Neuronal stem cell (in vitro differentiated cells): ENCODE data around the gene SERPINA4.

ENCODE experiments used
- DNase-seq: peaks from one replicate; pipeline ENCODE4 v3.0.0-alpha.2; 2013; ENCODE audit warnings: low spot score
- H2AFZ ChIP-seq: one replicate; pipeline ENCODE4 v1.6.1; 2013; ENCODE audit warnings: mild to moderate bottlenecking, low read length, inconsistent platforms
- H2AK5ac ChIP-seq: 2 replicates; pipeline ENCODE4 v1.6.1; 2013; ENCODE audit warnings: low read depth, mild to moderate bottlenecking, inconsistent platforms, low read length, moderate library complexity, mixed read lengths
- H2BK120ac ChIP-seq: 2 replicates; pipeline ENCODE4 v1.6.1; 2013; ENCODE audit warnings: low read depth, mild to moderate bottlenecking, inconsistent platforms, low read length, moderate library complexity, mixed read lengths
- H2BK12ac ChIP-seq: one replicate; pipeline ENCODE4 v1.6.1; 2013; ENCODE audit warnings: low read length, inconsistent platforms
- H2BK15ac ChIP-seq: 2 replicates; pipeline ENCODE4 v1.6.1; 2013; ENCODE audit warnings: mild to moderate bottlenecking, low read length, inconsistent platforms, mixed read lengths
- H2BK5ac ChIP-seq: one replicate; pipeline ENCODE4 v1.6.1; 2013; ENCODE audit warnings: inconsistent platforms, mild to moderate bottlenecking, low read length, moderate library complexity
- H3K14ac ChIP-seq: one replicate; pipeline ENCODE4 v1.6.1; 2013; ENCODE audit warnings: low read length, inconsistent platforms
- H3K18ac ChIP-seq: 2 replicates; pipeline ENCODE4 v1.6.1; 2013; ENCODE audit warnings: low read length, inconsistent platforms
- H3K23ac ChIP-seq: 2 replicates; pipeline ENCODE4 v1.6.1; 2013; ENCODE audit warnings: low read depth, mild to moderate bottlenecking, mixed read lengths, low read length, inconsistent platforms; ENCODE audit not compliant: poor library complexity
- H3K27ac ChIP-seq: replicated peaks from 3 replicates; pipeline ENCODE4 v1.5.1; 2013; ENCODE audit warnings: low read length, inconsistent platforms
- H3K27me3 ChIP-seq, 3 experiments: 2 replicates each; pipeline ENCODE4 v1.6.1; 2013; ENCODE audit warnings: low read length in 3 of 3, mild to moderate bottlenecking in 2 of 3, inconsistent platforms in 1 of 3, low read depth in 1 of 3, mixed read lengths in 1 of 3, moderate library complexity in 1 of 3; ENCODE audit not compliant: control insufficient read depth in 3 of 3, insufficient read depth in 3 of 3
- H3K36me3 ChIP-seq, 2 donors: replicated peaks in 1 of 2; 2 replicates each; pipeline ENCODE4 v1.6.1; 2013; ENCODE audit warnings: low read length in 2 of 2; ENCODE audit not compliant: control insufficient read depth in 2 of 2, insufficient read depth in 2 of 2
- H3K4ac ChIP-seq: 2 replicates; pipeline ENCODE4 v1.6.1; 2013; ENCODE audit warnings: inconsistent platforms, mild to moderate bottlenecking, low read length, moderate library complexity
- H3K4me1 ChIP-seq, 2 donors: 1 replicate in 1 of 2; 2 replicates in 1 of 2; pipeline ENCODE4 v1.6.1; 2013; ENCODE audit warnings: low read length in 2 of 2, low read depth in 1 of 2; ENCODE audit not compliant: control insufficient read depth in 2 of 2, insufficient read depth in 1 of 2
- H3K4me2 ChIP-seq: one replicate; pipeline ENCODE4 v1.6.1; 2013; ENCODE audit warnings: mild to moderate bottlenecking, low read length, inconsistent platforms; ENCODE audit not compliant: insufficient read depth, poor library complexity, severe bottlenecking
- H3K4me3 ChIP-seq, 2 donors: 2 replicates each; pipeline ENCODE4 v1.5.1; 2013; ENCODE audit warnings: low read length in 2 of 2, mild to moderate bottlenecking in 2 of 2, inconsistent platforms in 1 of 2, moderate library complexity in 1 of 2
- H3K79me1 ChIP-seq: one replicate; pipeline ENCODE4 v1.6.1; 2013; ENCODE audit warnings: low read depth, mild to moderate bottlenecking, inconsistent platforms, low read length, moderate library complexity
- H3K9ac ChIP-seq: one replicate; pipeline ENCODE4 v1.6.1; 2013; ENCODE audit warnings: mild to moderate bottlenecking, low read depth, low read length, inconsistent platforms; ENCODE audit not compliant: poor library complexity
- H3K9me3 ChIP-seq, 2 donors: replicated peaks in 1 of 2; 2 replicates each; pipeline versions ENCODE3 to v1.6.1; 2013; ENCODE audit warnings: low read length in 2 of 2, mild to moderate bottlenecking in 2 of 2, inconsistent platforms in 1 of 2, low read depth in 1 of 2, mixed read lengths in 1 of 2, moderate library complexity in 1 of 2; ENCODE audit not compliant: control insufficient read depth in 2 of 2, insufficient read depth in 1 of 2
- H4K8ac ChIP-seq: one replicate; pipeline ENCODE4 v1.6.1; 2013; ENCODE audit warnings: low read depth, mild to moderate bottlenecking, inconsistent platforms, low read length, moderate library complexity
- H4K91ac ChIP-seq: one replicate; pipeline ENCODE4 v1.6.1; 2013; ENCODE audit warnings: low read length, low read depth, mild to moderate bottlenecking, inconsistent platforms; ENCODE audit not compliant: poor library complexity
- WGBS, 2 donors: extraction: QIAGEN DNeasy Blood & Tissue Kit; methylation state at CpG; one replicate each; pipeline ENCODE4 v1.1.7; 2013; ENCODE audit warnings: missing lambda C conversion rate in 2 of 2, mixed read lengths in 1 of 2; ENCODE audit not compliant: insufficient read length in 2 of 2, insufficient replicate concordance in 1 of 2; ENCODE audit errors: extremely low coverage in 2 of 2; 5-methylcytosine and 5-hydroxymethylcytosine counted together

Gene SERPINA4

GRCh38 chr14:94547151-94547680, 14.0 kb upstream of the SERPINA4 start:
- WGBS, 2 donors, result no CpG with 5 or more reads among the region's 8 CpGs
- H3K18ac ChIP-seq, result no peak overlapping the region
- no peak overlapping the region for H2BK12ac ChIP-seq
- no peak overlapping the region for H3K4ac ChIP-seq
- no peaks in the 10 kb centered on the region for H3K36me3 ChIP-seq
- no peak overlapping the region for H3K23ac ChIP-seq
- no peak overlapping the region for H2AK5ac ChIP-seq
- no peak overlapping the region for H2BK15ac ChIP-seq
- peaks cover 0 to 8% of the 10 kb centered on the region in 2 donors for H3K4me1 ChIP-seq
- no peak overlapping the region for H3K27ac ChIP-seq
- H2BK5ac ChIP-seq, result no peak overlapping the region
- no peak for DNase-seq
- no peaks in the 10 kb centered on the region for H3K9me3 ChIP-seq
- no peaks in the 10 kb centered on the region for H3K27me3 ChIP-seq
- H4K91ac ChIP-seq, result no peak overlapping the region
- H3K79me1 ChIP-seq, result no peaks in the 10 kb centered on the region
- no peak overlapping the region for H3K4me3 ChIP-seq
- no peak overlapping the region for H2BK120ac ChIP-seq
- no peak overlapping the region for H4K8ac ChIP-seq
- H3K4me2 ChIP-seq, result no peak overlapping the region
- H3K14ac ChIP-seq, result no peak overlapping the region
- no peak overlapping the region for H2AFZ ChIP-seq
- no peak overlapping the region for H3K9ac ChIP-seq

- Histone ChIP-seq H2AFZ (no peak overlapping the region), H3K4ac (no peak overlapping the region), H3K9ac (no peak overlapping the region), H3K4me1 (peaks cover 0 to 8% of the 10 kb centered on the region in 2 donors), H3K18ac (no peak overlapping the region), H3K4me2 (no peak overlapping the region), H4K8ac (no peak overlapping the region), H3K36me3 (no peaks in the 10 kb centered on the region), H3K23ac (no peak overlapping the region), H3K4me3 (no peak overlapping the region), H2BK120ac (no peak overlapping the region), H2BK15ac (no peak overlapping the region), H4K91ac (no peak overlapping the region), H2BK12ac (no peak overlapping the region), H3K9me3 (no peaks in the 10 kb centered on the region), H3K79me1 (no peaks in the 10 kb centered on the region), H3K27ac (no peak overlapping the region), H3K27me3 (no peaks in the 10 kb centered on the region), H3K14ac (no peak overlapping the region), H2AK5ac (no peak overlapping the region), H2BK5ac (no peak overlapping the region)
- DNase-seq, result no peak
- no CpG with 5 or more reads among the region's 4 CpGs for WGBS, 2 donors
Observed at GRCh38 chr14:94547726-94548125, 13.5 kb upstream of the SERPINA4 start.

GRCh38 chr14:94548131-94548998, 12.9 kb upstream of the SERPINA4 start:
- H3K9me3 ChIP-seq, result no peaks in the 10 kb centered on the region
- H3K4me1 ChIP-seq, result peaks cover 0 to 8% of the 10 kb centered on the region in 2 donors
- H3K27me3 ChIP-seq, result no peaks in the 10 kb centered on the region
- no CpG with 5 or more reads among the region's 14 CpGs for WGBS, 2 donors
- no peak overlapping the region for H3K14ac ChIP-seq
- H2AFZ ChIP-seq, result no peak overlapping the region
- no peak overlapping the region for H3K4me3 ChIP-seq
- no peak overlapping the region for H3K4ac ChIP-seq
- H2BK120ac ChIP-seq, result no peak overlapping the region
- H3K18ac ChIP-seq, result peak overlapping the region; percentile 61
- H2AK5ac ChIP-seq, result peak overlapping the region; percentile 89
- H2BK12ac ChIP-seq, result no peak overlapping the region
- H2BK15ac ChIP-seq, result peak overlapping the region; percentile 28
- no peak overlapping the region for H3K23ac ChIP-seq
- H4K8ac ChIP-seq, result no peak overlapping the region
- peak overlapping the region; percentile 27 for H3K9ac ChIP-seq
- no peaks in the 10 kb centered on the region for H3K79me1 ChIP-seq
- H3K27ac ChIP-seq, result no peak overlapping the region
- DNase-seq, result no peak
- no peak overlapping the region for H2BK5ac ChIP-seq
- H3K4me2 ChIP-seq, result no peak overlapping the region
- H3K36me3 ChIP-seq, result no peaks in the 10 kb centered on the region
- no peak overlapping the region for H4K91ac ChIP-seq
